Measurements from ENCODE around the gene SGK1.

DNA sequence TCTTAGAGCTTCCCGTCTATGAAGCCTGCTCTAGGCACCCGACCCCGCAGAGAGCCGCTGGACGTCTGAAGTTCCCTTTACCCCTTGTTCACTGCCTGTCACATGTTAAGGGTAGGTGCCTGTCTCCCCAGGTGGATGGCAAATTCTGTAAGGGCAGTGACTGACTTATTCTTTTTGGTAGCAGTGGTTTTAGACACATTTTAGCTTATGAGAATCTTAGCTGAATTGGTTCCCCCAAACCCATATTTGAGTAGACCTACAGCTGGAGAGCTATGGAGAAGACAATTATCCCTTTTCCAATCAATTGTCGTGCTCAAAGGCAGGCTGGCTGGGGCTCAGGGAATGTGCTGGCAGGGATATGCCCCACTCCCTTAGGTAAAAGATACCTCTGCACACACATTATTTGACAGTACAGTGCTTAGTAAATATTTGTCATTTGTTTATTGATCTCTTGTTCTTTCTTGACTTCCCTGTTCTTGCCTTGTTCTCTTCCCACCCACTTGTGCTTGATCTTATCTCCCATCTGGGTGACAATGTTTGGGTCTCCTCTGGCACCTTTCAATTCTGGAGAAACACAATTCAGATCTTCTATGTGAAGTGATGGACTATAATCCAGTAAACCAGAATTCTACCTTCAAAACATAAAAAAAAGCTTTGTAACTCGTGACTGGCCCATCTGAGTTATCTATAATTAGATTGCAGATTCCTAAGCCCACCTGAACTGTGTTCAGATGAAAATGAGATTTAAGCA, 151.2 kb downstream of the SGK1 start:
- TF ChIP-seq, protein P1, sequence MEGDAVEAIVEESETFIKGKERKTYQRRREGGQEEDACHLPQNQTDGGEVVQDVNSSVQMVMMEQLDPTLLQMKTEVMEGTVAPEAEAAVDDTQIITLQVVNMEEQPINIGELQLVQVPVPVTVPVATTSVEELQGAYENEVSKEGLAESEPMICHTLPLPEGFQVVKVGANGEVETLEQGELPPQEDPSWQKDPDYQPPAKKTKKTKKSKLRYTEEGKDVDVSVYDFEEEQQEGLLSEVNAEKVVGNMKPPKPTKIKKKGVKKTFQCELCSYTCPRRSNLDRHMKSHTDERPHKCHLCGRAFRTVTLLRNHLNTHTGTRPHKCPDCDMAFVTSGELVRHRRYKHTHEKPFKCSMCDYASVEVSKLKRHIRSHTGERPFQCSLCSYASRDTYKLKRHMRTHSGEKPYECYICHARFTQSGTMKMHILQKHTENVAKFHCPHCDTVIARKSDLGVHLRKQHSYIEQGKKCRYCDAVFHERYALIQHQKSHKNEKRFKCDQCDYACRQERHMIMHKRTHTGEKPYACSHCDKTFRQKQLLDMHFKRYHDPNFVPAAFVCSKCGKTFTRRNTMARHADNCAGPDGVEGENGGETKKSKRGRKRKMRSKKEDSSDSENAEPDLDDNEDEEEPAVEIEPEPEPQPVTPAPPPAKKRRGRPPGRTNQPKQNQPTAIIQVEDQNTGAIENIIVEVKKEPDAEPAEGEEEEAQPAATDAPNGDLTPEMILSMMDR (IDR thresholded peaks at IDR 0.05): no peak
- TF ChIP-seq POLR2A (IDR thresholded peaks at IDR 0.05): no peak

Data from testis (tissue), 2 donors.